NCI-H1930 (cell line): Measurements from ENCODE around the gene PADI6.

Experiments used
- DNase-seq, 2 experiments: peaks; one replicate each; lab custom pipeline; 2025; lab: John Stamatoyannopoulos, UW

PADI6 gene

DNA sequence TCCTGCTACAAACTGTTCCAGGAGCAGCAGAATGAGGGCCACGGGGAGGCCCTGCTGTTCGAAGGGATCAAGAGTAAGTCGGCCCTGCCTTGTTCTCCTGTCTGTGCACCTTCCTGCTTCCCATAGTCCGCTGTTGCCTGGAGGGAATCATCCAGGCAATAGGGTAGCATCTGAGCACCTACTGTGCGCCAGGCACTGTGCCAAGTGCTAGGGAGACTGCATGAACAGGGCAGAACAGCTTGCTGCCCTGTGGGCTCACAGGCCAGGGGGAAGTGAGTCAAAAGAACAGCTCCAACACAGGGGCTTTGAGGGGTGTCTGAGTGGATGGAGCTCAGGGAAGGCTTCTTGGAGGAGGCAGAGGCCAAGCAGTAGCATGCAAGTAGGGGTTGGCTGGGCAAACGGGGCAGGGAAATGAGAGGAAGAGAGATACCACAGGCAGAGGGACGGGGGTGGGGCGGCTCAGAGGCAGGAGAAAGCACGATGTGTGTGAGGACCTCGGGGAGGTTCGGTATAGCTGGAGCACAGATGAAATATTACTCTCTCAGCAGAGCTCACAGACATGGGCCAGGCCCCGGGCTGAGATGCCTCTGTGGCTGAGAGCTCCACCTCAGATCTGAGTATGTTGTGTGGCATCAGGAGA, 15.5 kb upstream of the PADI6 start:
- no peak for DNase-seq

GRCh38 chr1:17358557-17358956, 13.4 kb upstream of the PADI6 start:
- no peak for DNase-seq

DNA sequence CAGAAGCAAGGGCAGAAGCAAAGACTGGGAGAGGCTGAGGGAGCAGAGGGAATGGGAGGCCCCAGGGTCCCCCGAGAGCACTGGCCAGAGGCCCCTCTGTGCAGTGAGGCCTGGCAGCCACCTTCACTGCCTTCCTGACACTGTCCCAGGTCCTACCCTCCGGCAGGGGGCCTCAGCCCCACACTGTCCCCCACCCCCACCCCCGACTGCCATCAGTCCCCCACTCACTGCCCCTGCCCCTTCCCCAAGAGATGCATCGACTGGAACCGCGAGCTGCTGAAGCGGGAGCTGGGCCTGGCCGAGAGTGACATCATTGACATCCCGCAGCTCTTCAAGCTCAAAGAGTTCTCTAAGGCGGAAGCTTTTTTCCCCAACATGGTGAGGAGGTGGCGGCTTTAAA, 13.0 kb upstream of the PADI6 start:
- no peak for DNase-seq

- no peak for DNase-seq
Observed at GRCh38 chr1:17359808-17360207, 12.2 kb upstream of the PADI6 start.

DNA sequence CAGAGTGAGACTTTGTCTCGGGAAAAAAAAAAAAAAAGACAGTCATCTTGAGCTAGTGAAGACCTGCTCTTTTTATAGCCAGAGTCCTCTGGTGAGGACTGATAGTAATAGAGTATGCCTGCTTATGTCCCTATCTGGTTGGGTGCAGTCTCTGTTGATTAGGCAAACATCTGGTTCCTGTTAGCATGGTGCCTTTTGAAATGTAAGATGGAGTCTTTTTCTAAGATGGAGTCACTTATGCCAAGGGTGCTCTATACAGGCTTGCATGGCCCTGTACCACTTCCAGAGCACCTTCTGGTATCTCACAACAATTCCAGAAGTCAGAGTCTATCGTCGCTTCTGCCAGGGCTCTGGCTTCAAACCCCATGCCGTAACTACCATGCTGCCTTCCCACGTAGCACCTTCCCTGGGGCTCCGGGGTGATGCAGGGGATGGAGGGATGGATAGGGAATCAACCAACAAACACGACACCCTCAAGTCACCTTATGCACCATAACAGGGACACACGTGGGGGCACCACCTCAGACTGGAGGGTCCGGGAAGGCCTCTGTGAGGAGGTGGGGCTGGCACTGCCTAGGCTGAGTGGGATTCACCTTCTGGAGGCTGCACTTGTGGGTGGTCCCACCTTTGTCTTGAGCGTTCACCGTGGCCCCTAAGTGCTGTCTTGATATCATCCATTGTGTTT, 11.6 kb upstream of the PADI6 start:
- no peak for DNase-seq

DNA sequence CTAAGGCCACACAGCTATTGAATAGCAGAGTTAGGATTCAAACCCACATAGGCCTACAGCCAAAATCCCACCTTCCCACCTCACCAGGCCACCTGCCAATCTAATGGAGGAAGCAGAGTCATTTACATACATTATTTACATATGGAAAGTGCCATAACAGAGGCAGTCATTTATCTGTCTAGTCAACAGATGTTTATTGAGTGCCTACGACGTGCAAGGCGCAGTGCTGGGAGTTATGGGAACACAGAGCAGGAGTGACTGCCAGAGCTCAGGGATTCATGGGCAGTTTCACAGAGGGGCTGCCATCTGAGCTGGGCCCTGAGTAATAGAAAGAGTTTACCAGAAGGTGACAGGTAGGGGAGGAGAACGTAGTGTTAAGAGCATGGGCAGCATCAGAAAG, 10.3 kb upstream of the PADI6 start:
- DNase-seq: no peak

DNA sequence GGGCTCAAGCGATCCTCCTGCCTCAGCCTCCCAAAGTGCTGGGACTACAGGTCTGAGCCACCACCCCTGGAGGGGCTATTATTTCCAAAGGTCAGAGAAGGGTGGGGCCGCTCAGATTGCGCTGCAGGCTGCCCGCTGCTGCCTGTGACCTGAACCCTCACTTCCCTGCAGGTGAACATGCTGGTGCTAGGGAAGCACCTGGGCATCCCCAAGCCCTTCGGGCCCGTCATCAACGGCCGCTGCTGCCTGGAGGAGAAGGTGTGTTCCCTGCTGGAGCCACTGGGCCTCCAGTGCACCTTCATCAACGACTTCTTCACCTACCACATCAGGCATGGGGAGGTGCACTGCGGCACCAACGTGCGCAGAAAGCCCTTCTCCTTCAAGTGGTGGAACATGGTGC, 8.6 kb upstream of the PADI6 start:
- no peak for DNase-seq

- no peak for DNase-seq
Observed at GRCh38 chr1:17363771-17364170, 8.2 kb upstream of the PADI6 start.

- no peak for DNase-seq
Observed at GRCh38 chr1:17365293-17365692, 6.7 kb upstream of the PADI6 start.

DNA sequence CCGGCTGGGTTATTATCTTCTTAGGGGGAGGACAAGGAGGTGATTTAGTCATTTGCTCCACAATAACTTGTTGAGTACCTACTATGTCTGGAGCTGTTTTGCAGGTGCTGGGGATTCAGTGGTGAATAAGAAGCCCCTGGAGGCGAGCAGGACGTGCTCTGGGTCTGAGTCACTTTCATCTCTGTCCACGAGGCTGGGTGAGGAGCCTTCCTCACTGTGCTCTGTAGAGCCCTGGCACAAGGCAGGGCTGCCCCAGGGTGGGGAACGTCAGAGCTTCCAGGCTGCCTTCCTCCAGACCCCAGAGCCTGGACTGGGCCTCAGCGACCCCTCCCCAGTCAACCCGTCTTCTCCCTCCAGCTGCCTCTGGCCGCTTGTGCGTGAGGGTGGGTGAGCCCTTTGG, 2.5 kb upstream of the PADI6 start:
- DNase-seq: no peak

GRCh38 chr1:17370618-17371017, 1.4 kb upstream of the PADI6 start:
- no peak for DNase-seq

- DNase-seq: no peak
Observed at GRCh38 chr1:17372955-17373354, 959 bp downstream of the PADI6 start.

- DNase-seq: no peak
Observed at GRCh38 chr1:17375651-17376050, 3.7 kb downstream of the PADI6 start.

GRCh38 chr1:17377325-17377953, 5.4 kb downstream of the PADI6 start:
- DNase-seq: no peak

GRCh38 chr1:17381161-17381560, 9.2 kb downstream of the PADI6 start:
- DNase-seq: no peak

DNA sequence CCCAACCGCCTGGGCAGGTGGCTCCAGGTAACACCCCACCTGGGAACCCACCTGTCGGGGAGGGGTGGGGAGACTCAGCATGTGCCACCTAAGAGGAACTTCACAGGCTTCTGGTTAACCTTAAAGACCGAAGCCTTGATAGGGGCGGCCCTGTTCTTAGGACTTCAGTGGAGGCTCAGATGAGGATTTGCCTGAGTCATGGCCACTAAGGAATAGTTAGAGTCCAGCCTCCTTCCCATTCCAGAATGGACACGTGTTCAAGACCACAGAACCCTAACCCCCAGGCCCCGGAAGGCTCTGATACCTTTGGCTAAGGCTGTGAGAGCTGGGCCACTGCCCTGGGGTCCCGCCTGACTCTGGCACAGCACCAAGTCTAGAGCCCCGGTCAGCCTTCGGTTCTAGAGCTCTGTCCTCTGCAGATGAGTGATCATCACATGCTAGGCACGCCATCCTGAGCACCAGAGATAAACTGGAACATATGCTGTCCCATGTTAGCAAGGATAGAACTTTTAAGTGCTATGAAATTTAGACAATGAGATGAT, 20.3 kb downstream of the PADI6 start:
- no peak for DNase-seq

DNA sequence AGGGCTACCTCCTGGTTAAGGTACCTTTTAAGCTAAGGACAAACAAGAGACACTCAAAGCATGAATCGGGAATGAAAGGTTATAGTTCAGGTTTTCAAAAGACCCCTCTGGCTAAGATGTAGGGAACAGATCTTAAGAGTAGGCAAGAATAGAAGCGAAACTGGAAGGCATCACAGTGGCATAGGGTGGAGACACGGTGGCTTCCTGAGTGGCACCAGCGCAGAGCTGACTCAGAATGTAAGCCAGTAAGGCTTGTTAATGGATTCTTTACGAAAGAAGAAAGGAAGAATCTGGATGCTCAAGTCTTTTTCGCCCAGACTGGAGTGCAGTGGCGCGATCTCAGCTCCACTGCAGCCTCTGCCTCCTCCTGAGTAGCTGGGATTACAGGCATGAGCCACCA, 21.2 kb downstream of the PADI6 start:
- DNase-seq: no peak

GRCh38 chr1:17397910-17398695, 26.1 kb downstream of the PADI6 start:
- DNase-seq: no peak

DNA sequence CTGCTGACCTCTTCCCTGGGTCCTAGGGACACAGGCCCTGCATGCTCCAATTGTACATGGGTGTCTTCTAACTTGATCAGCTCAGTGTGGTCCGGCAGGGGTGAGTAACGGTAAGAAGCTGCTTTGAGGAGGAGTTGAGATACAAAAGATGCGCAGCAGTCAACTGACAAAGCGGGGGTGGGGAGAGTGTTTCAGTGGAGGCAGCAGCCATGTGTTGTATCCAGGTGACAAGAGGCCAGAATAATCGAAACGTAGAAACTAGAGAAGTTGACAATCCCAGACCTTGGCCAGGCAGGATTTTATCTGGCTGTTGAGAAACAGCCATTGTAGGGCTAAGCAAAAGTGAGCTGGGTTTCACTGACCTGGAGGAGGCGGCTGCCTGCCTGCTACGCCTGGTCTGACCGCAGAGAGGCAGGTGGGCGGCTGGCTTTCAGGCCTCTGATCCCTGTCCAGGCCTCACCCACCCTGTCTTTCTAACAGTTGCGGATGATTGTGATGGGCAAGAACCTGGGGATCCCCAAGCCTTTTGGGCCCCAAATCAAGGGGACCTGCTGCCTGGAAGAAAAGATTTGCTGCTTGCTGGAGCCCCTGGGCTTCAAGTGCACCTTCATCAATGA, 28.8 kb downstream of the PADI6 start:
- no peak for DNase-seq

GRCh38 chr1:17401841-17402240, 29.8 kb downstream of the PADI6 start:
- no peak for DNase-seq

GRCh38 chr1:17403081-17403480, 31.1 kb downstream of the PADI6 start:
- no peak for DNase-seq
